Activated naive CD4-positive, alpha-beta T cell treated with anti-CD3 and anti-CD28 coated beads, Interleukin-2, amount 50 U/mL, for 16 hours (primary cell): ENCODE results near the gene MMP25.
A peak's percentile ranks its signal among the peaks of the same experiment; 100 is the strongest.
"Not testable (repeated sequence)": the region's sequence is repeated elsewhere in the genome, so short reads cannot be mapped to it uniquely, and the experiment has no call there.

Experiments used
- DNase-seq: peaks from one replicate; pipeline ENCODE4 v3.0.0-alpha.2; 2020

MMP25 gene

DNA sequence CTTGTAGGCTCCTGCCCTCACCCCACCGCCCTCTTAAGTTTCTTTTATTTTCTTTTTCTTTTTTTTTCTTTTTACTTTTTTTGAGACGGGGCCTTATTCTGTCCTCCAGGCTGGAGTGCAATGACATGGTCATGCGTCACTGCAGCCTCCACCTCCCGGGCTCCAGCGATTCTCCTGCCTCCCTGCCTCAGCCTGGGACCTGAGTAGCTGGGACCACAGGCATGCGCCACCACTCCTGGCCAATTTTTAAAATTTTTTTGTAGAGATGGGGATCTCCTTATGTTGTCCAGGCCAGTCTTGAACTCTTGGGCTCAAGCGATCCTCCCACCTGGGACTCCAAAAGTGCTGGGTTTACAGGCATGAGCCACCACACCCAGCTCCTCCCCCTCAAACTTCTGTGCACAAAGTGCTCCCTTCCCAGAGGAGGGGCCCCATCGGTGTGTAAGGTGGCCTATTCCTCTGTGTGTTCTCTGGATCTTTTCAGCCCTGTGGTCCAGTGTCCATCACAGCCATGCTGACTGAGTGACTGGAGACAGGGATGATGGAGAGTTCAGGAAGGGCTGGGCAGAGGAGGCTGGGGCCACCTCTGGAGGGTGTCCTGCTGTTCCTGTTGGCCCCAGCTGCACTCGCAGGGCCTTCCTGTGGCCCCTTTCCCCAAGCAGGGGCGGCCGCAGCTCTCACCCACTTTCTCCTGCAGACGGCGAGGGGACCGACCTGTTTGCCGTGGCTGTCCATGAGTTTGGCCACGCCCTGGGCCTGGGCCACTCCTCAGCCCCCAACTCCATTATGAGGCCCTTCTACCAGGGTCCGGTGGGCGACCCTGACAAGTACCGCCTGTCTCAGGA, 10.2 kb downstream of the MMP25 start:
- DNase-seq = no peak

DNA sequence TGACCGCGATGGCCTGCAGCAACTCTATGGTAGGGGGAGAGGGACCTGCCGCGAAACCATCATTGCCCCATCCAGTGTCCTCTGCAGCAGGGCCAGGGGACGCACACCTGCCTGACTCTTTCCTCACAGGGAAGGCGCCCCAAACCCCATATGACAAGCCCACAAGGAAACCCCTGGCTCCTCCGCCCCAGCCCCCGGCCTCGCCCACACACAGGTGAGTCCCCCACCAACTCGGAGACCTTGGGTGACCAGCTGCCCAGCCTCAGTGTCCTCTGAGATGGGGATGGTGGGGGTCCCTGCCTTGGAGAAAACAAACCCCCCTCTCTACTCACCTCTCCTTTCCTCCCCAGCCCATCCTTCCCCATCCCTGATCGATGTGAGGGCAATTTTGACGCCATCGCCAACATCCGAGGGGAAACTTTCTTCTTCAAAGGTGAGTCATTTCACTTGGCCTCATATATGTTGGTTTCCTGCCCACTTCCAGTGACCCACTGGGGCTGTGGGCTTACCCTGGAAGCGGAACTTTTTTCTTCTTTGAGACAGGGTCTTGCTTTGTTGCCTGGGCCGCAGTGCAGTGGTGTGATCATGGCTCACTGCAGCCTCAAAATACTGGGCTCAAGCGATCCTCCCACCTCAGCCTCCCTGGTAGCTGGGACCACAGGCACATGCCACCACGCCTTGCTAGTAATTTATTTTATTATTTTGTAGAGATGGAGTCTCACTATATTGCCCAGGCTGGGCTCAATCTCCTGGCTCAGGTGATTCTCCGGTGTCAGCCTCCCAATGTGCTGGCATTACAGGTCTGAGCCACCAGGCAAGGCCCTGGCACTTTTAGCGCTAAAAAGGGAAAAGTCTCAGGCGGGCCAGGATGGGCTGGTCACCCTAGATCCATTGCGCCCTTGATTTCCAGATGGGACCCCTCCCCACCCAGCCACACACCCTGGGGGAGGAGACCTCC, 11.1 kb downstream of the MMP25 start:
- DNase-seq = no peak

DNA sequence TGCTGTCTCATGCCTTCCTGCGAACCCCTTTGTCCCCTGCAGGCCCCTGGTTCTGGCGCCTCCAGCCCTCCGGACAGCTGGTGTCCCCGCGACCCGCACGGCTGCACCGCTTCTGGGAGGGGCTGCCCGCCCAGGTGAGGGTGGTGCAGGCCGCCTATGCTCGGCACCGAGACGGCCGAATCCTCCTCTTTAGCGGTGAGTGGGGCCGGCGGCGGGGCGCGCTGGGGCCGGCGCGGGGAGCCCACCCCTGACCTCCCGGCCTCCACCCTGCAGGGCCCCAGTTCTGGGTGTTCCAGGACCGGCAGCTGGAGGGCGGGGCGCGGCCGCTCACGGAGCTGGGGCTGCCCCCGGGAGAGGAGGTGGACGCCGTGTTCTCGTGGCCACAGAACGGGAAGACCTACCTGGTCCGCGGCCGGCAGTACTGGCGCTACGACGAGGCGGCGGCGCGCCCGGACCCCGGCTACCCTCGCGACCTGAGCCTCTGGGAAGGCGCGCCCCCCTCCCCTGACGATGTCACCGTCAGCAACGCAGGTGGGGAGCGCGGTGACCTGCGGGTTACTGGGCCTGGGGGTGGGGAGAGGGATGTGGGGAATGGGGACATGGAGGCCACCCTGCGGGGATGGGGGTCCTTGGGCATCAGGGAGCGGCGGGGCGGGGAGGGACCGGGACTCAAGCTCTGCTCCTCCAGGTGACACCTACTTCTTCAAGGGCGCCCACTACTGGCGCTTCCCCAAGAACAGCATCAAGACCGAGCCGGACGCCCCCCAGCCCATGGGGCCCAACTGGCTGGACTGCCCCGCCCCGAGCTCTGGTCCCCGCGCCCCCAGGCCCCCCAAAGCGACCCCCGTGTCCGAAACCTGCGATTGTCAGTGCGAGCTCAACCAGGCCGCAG, 12.0 kb downstream of the MMP25 start:
- DNase-seq = peak; percentile 56

DNA sequence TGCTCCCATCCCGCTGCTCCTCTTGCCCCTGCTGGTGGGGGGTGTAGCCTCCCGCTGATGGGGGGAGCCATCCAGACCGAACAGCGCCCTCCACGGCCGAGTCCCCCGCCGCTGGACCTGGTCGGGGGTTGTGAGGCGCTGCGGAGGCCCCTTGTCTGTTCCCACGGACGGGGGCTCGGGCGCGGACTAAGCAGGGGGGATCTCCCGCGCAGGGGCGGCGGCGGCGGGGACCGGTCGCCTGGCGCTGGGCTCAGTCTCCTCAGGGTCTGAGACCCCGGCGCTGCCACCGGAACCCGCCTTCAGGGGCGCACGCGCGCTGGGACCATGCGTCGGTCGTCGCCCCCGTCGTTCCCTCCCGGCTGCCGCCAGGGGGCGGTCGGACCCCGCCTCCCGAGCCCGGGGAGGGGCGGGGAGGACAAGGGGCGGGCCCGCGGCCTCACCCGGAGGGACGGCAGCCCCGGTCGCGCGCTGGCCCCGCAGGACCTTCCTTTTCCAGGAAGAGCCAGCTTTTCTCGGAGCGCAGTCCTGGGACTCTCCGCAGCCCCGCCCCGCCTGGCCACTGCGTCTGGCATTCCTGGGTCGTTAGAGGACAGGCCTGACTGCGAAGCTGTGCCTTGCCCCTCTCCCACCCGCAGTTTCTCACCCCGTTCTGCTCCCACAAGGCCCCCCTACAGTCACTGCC, 12.8 kb downstream of the MMP25 start:
- DNase-seq = peak; percentile 86

DNA sequence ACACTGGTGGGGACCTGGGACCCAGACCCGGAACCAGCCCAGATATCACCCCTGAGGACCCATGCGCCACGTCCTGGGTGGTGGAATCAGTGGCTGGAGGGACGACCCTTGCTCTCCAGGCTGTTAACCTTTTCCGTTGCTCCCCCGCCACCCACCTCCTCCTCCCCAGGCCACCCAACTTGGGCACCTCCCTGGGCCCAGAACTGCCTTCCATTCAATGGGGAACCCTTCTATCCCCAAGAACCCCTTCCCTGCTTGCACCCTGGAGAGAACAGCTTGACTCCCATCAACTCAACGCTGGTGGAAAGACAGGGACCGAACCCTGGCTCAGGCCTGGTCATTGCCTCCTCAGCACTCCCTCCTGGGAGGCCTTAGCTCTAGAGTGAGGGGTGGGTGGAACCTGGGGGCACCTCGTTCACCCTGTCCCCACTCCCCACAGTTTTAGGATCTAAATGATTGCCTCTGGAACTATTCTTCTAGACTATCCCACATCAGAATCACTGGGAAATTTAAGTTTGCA, 13.4 kb downstream of the MMP25 start:
- DNase-seq = no peak

DNA sequence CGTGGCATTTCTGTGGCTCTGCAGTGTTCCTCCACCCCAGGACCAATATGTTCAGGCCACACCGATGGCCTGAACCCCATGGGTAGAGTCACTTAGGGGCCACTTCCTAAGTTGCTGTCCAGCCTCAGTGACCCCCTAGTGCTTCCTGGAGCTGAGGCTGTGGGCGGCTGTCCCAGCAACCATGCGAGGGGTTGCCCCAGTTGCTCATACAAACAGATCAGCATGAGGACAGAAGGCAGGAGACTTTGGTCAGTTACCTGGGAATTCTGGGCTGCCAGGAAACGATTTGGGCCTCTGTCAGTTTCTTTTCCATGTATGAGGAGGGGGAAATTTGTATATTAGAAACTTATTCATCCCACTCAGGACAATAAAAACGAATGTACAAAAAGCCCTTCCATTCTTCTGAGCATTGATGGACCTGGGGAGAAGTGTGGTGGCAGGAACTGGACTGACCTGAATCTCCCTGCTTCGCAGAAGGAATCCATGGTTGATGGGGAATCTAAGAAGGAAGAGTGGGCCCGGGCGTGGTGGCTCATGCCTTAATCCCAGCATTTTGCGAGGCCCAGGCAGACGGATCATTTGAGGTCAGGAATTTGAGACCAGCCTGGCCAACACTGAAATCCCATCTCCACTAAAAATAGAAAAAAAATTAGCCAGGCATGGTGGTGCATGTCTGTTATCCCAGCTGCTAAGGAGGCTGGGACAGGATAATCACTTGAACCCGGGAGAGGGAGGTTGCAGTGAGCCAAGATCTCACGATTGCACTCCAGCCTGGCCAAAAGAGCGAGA, 14.2 kb downstream of the MMP25 start:
- no peak for DNase-seq

DNA sequence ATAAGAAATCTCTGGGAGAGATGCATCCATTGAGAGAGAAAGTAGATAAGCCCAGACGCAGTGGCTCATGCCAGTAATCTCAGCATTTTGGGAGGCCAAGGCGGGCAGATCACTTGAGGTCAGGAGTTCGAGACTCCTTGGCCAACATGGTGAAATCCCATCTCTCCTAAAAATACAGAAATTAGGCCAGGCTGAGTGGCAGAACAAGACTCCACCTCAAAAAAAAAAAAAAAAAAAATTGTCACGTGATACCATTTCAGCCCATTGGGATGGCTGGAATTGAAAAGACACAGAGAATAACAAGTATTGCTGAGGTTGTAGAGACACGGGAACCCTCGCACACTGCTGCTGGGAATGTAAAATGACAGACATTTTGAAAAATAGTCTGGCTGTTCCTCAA, 16.2 kb downstream of the MMP25 start:
- DNase-seq = no peak

DNA sequence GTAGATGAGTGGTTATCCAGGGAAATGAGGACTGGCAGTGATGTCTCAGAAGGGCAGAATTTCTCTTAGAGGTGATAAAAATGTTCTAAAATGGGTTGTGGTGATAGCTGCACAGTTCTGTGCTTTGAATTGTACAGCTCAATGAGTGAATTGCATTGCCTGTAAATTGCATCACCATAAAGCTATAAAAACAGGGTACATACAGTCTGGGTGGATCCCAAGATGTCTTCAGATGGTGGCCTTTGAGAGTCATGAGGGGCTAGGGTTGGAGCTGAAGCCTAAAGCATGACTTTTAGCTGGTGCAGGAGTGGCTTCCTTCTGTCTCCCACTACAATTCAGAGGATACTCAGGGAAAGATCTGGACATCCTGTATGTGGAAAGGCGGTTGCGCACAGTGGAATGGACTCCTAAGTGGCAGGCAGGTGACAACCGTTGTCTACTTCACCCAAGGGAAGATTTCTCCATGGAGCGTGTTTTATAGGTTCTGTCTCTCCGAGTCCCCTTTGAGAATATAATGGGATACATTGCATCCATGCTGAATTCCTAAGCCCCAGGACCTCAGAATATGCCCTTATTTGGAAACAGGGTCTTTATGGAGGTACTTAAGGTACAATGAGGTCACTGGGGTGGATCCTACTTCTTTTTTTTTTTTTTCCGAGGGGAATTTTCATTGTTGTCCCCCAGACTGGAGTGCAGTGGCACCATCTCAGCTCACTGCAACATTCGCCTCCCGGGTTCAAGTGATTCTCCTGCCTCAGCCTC, 17.4 kb downstream of the MMP25 start:
- no peak for DNase-seq

DNA sequence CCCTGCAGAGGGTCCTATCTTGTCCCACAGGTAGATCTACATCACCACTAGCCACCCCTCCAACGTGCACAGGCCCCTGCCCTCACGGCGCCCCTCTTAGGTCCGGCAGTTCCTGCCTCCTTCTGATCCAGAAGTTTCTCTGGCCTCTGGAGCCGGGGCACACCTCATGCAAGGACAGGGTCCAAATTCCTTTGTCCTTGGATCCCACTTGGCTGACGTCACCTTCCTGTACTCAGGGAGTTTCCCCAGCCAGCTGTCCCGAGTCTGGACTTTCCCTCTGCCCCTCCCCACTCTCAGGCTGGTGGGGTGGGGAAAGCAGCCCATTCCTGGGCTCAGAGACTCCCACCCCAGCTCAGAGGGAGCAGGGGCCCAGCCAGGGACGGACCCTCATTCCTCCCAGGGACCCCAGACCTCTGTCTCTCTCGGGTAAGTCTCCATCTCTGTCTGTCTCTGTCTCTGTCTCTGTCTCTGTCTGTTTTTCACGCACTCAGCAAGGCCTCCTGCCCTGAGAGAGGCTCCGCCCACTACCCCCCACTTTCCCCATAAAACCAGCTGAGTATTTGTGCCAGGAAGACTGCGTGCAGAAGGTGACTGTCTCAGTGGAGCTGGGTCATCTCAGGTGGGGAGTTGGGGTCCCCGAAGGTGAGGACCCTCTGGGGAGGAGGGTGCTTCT, 18.8 kb downstream of the MMP25 start, which contains the start of gene IL32:
Gene IL32, plus strand, starts transcription at position 572 of the 673 bp plus-strand sequence. CDS start 172 bp downstream, outside the sequence.
- DNase-seq = peak; percentile 74

DNA sequence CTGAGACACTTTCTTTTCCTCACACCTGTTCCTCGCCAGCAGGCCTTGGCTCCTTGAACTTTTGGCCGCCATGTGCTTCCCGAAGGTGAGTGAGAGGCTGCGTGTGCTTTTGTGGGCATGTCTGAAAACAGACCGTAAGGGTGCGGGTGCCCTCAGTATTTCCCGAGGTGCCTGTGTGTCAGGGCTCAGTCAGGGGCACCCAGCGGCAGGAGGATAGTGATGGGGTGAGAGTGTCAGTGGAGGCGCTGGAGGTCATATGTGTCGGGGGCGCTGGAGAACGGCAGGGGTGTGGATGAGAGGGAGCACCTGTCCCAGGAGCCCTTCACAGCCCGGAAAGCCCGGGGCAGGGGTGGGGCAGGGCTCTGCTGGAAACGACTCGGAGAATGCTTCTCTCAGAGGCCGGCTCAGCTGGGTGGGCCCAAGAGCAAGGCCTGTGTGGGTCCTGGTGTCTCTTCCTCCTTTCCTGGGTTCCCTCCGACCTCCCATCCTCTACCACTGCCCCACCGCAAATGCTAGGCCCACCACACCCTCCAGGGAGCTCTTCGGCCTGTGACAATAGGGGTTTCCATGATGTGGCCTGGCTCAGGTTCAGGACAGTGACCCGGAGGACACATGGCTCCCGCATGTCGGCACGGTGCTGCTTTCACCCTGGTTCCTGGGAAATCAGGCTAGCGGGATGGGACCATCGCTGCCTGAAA, 19.5 kb downstream of the MMP25 start:
- DNase-seq = peak; percentile 50

DNA sequence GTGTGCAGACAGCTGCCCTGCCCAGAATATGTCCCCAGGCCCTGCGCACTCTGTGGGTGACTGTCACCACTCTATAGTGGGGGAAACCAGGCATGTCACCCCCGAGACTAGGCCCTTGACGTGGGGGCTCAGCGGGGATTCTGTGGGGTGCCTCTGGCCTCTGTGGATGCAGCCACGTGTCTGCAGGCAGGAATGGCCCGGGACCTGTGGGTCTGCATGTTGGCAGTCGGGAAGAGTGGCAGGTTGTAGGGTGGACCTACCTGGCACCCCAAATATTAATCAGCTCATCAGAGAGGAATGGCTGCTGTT, 20.0 kb downstream of the MMP25 start:
- no peak for DNase-seq

DNA sequence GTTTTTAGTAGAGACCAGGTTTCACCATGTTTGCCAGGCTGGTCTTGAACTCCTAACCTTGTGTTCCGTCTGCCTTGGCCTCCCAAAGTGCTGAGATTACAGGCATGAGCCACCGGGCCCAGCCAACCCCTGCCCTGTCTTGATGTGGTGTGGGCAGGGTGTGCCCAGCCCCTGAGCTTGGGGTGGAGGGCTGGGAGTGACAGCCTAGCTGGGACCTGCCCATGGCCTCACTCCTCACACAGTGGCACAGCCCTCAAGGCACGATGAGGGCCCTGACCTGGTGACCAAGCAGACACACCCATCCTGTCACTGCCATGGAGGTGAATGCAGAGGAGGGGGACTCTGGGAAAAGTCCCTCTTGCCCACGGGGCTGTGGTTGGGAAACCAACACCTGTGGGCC, 22.1 kb downstream of the MMP25 start:
- DNase-seq = no peak

DNA sequence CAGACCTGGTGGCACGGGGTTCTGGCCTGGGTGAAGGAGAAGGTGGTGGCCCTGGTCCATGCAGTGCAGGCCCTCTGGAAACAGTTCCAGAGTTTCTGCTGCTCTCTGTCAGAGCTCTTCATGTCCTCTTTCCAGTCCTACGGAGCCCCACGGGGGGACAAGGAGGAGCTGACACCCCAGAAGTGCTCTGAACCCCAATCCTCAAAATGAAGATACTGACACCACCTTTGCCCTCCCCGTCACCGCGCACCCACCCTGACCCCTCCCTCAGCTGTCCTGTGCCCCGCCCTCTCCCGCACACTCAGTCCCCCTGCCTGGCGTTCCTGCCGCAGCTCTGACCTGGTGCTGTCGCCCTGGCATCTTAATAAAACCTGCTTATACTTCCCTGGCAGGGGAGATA, 22.8 kb downstream of the MMP25 start:
- DNase-seq = not testable (repeated sequence)

DNA sequence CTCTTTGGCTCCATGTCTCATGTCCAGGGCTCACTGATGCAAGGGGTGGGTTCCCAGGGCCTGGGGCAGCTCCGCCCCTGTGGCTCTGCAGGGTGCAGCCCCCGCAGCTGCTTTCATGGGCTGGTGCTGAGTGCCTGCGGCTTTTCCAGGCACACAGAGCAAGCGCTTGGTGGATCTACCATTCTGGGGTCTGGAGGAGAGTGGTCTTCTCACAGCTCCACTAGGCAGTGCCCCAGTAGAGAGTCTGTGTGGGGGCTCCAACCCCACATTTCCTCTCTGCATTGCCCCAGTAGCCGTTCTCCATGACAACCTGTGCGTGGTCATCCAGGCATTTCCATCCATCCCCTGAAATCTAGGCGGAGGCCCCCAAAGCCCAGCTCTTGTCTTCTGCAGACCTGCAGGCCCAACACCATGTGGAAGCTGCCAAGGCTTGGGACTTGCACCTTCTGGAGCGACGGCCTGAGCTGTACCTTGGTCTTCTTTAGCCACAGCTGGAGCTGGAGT, 24.3 kb downstream of the MMP25 start:
- DNase-seq = no peak

DNA sequence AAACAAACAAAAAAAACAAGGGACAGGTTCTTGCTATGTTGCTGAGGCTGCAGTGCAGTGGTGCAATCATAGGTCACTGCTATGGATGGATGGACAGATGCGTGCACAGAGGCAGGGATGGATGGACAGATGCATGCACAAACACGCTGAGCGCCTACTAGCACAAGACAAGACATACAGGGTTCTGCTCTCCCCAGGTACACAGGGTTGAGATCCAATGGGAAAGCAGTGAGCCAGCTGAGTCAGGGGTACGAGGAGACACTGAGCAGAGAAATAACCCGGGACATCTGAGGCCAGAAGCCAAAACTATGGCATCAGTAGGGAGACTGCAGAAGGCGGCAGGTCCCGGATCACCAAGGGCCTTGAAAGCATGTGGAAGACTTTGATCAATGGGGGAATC, 25.3 kb downstream of the MMP25 start:
- no peak for DNase-seq

DNA sequence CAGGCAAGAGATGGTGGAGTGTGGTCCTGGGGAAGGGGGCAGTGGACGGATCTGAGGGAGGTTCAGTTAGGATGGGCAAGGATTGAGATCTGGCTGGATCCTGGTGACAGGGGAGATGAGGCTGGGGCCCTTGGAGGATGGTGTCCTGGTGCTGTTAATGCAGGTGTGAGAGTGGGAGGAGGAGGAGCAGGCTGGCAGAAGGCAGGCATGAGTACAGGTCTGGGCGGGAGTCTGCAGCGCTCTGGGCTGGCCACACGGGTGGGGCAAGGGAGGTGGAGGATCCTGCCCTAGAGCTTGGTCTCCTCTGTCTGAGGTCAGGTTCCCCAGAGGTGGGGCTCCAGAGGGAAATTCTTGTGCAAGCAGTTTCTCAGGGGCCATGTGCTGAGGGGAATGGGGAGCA, 25.8 kb downstream of the MMP25 start:
- DNase-seq = not testable (repeated sequence)

DNA sequence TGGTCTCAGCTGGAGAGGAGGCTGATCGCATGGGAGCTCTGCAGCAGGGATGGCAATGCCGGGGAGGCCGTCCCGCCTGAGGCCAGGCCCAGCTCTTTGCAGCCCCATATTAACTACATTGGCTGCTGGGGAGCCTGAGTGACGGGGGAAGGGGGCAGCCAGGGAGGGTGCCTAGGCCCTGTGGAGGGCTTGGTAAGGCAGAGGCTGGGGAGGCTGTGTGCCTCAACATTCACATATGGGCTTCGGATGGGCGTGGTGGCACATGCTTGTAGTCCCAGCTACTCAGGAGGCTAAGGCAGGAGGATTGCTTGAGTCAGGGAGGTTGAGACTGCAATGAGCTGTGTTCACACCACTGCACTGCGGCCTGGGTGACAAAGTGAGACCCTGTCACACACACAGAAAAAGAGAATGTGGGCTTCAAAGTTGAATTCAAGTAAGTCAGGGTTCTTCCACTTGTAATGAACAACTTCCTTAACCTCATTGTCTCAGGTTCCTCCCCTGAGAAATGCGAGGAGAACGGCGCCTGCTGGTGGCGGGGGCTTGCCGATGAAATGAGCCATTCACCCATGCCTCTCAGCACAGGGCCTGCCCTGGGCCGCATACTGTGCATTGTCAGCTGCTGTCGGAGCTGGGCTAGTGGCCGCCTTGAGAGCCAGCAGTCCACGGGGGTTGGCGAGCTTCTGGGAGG, 26.4 kb downstream of the MMP25 start:
- DNase-seq = not testable (repeated sequence)

DNA sequence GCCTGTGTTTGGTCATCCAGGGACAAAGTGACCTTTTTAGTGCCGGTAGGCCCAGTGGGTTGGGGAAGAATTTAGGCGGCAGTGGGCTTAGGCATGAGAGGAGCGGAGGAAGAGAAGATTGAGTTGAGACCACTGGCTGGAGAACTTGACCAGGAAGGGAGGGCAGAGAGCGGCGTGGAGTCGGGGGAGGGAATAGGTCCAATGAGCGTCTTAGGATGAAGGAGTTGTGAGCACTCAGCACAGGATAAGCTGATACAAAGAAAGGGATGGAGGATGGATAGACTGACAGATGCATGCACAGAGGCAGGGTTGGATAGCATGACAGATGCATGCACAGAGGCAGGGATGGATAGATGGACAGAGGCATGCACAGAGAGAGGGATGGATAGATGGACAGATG, 27.1 kb downstream of the MMP25 start:
- DNase-seq = no peak
